Measurements from ENCODE around the gene HES5.

DNA sequence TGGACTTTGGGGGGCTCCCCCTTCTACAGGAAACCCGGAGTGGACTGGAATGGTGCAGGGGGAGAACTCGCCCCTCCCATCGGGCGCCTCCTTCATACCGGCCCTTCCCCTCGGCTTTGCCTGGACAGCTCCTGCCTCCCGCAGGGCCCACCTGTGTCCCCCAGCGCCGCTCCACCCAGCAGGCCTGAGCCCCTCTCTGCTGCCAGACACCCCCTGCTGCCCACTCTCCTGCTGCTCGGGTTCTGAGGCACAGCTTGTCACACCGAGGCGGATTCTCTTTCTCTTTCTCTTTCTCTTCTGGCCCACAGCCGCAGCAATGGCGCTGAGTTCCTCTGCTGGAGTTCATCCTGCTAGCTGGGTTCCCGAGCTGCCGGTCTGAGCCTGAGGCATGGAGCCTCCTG is 26.2 kb upstream of the HES5 start, which contains the start of gene TNFRSF14:
- TF ChIP-seq, protein P1, sequence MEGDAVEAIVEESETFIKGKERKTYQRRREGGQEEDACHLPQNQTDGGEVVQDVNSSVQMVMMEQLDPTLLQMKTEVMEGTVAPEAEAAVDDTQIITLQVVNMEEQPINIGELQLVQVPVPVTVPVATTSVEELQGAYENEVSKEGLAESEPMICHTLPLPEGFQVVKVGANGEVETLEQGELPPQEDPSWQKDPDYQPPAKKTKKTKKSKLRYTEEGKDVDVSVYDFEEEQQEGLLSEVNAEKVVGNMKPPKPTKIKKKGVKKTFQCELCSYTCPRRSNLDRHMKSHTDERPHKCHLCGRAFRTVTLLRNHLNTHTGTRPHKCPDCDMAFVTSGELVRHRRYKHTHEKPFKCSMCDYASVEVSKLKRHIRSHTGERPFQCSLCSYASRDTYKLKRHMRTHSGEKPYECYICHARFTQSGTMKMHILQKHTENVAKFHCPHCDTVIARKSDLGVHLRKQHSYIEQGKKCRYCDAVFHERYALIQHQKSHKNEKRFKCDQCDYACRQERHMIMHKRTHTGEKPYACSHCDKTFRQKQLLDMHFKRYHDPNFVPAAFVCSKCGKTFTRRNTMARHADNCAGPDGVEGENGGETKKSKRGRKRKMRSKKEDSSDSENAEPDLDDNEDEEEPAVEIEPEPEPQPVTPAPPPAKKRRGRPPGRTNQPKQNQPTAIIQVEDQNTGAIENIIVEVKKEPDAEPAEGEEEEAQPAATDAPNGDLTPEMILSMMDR (IDR thresholded peaks at IDR 0.05) = no peak
- no peak for TF ChIP-seq POLR2A (IDR thresholded peaks at IDR 0.05)
